ENCODE results near the gene MASP2.
A peak's percentile ranks its signal among the peaks of the same experiment; 100 is the strongest.
"Not testable (repeated sequence)": the region's sequence is repeated elsewhere in the genome, so short reads cannot be mapped to it uniquely, and the experiment has no call there.

Gene MASP2

GRCh38 chr1:11065796-11066195 is 18.8 kb upstream of the MASP2 start:
- Histone ChIP-seq H3K9me3 (ENCODE audit: control insufficient read depth, low read length) (no peaks in the 10 kb centered on the region), H3K36me3 (ENCODE audit: control insufficient read depth, insufficient read depth, low read length, severe bottlenecking) (peaks cover 62% of the 10 kb centered on the region), H3K27me3 (replicated peaks; ENCODE audit: control insufficient read depth, insufficient read depth, low read length) (no peaks in the 10 kb centered on the region), H3K4me1 (ENCODE audit: control insufficient read depth, insufficient read depth, low read length) (peaks cover 9% of the 10 kb centered on the region), H3K4me3 (ENCODE audit: low read length) (no peak overlapping the region), H3K9ac (ENCODE audit: low read length) (no peak overlapping the region)
- no peak for DNase-seq (ENCODE audit: low read depth)

GRCh38 chr1:11064942-11065341 is 17.9 kb upstream of the MASP2 start:
- Histone ChIP-seq H3K27me3 (replicated peaks; ENCODE audit: control insufficient read depth, insufficient read depth, low read length) (no peaks in the 10 kb centered on the region), H3K9ac (ENCODE audit: low read length) (no peak overlapping the region), H3K9me3 (ENCODE audit: control insufficient read depth, low read length) (no peaks in the 10 kb centered on the region), H3K4me1 (ENCODE audit: control insufficient read depth, insufficient read depth, low read length) (peaks cover 12% of the 10 kb centered on the region), H3K36me3 (ENCODE audit: control insufficient read depth, insufficient read depth, low read length, severe bottlenecking) (peaks cover 53% of the 10 kb centered on the region), H3K4me3 (ENCODE audit: low read length) (no peak overlapping the region)
- no peak for DNase-seq (ENCODE audit: low read depth)

- not testable (repeated sequence) for H3K4me3 ChIP-seq (ENCODE audit: low read length); H3K9me3 ChIP-seq (ENCODE audit: control insufficient read depth, low read length); H3K27me3 ChIP-seq (replicated peaks; ENCODE audit: control insufficient read depth, insufficient read depth, low read length); H3K9ac ChIP-seq (ENCODE audit: low read length); DNase-seq (ENCODE audit: low read depth)
- H3K36me3 ChIP-seq (ENCODE audit: control insufficient read depth, insufficient read depth, low read length, severe bottlenecking), result peaks cover 44% of the 10 kb centered on the region
- peaks cover 12% of the 10 kb centered on the region for H3K4me1 ChIP-seq (ENCODE audit: control insufficient read depth, insufficient read depth, low read length)
These were observed 17.0 kb upstream of the MASP2 start for GRCh38 chr1:11063937-11064537.

GRCh38 chr1:11062965-11063401 is 15.9 kb upstream of the MASP2 start:
- H3K27me3 ChIP-seq (replicated peaks; ENCODE audit: control insufficient read depth, insufficient read depth, low read length), result no peaks in the 10 kb centered on the region
- H3K9ac ChIP-seq (ENCODE audit: low read length), result no peak overlapping the region
- DNase-seq (ENCODE audit: low read depth), result no peak
- peaks cover 35% of the 10 kb centered on the region for H3K36me3 ChIP-seq (ENCODE audit: control insufficient read depth, insufficient read depth, low read length, severe bottlenecking)
- no peaks in the 10 kb centered on the region for H3K9me3 ChIP-seq (ENCODE audit: control insufficient read depth, low read length)
- H3K4me3 ChIP-seq (ENCODE audit: low read length), result no peak overlapping the region
- peaks cover 17% of the 10 kb centered on the region for H3K4me1 ChIP-seq (ENCODE audit: control insufficient read depth, insufficient read depth, low read length)

GRCh38 chr1:11061652-11062365 is 14.8 kb upstream of the MASP2 start:
- Histone ChIP-seq H3K4me1 (ENCODE audit: control insufficient read depth, insufficient read depth, low read length) (peaks cover 17% of the 10 kb centered on the region), H3K9me3 (ENCODE audit: control insufficient read depth, low read length) (no peaks in the 10 kb centered on the region), H3K9ac (ENCODE audit: low read length) (peak overlapping the region; percentile 48), H3K4me3 (ENCODE audit: low read length) (no peak overlapping the region), H3K27me3 (replicated peaks; ENCODE audit: control insufficient read depth, insufficient read depth, low read length) (no peaks in the 10 kb centered on the region), H3K36me3 (ENCODE audit: control insufficient read depth, insufficient read depth, low read length, severe bottlenecking) (peaks cover 32% of the 10 kb centered on the region)
- no peak for DNase-seq (ENCODE audit: low read depth)

GRCh38 chr1:11059968-11060830 is 13.2 kb upstream of the MASP2 start, which contains the start of gene SRM:
Gene SRM, minus strand, starts transcription at chr1:11060018. Its CDS starts 75 bp downstream, at chr1:11059943.
- peak; percentile 97 for DNase-seq (ENCODE audit: low read depth)
- Histone ChIP-seq H3K4me1 (ENCODE audit: control insufficient read depth, insufficient read depth, low read length) (peaks cover 17% of the 10 kb centered on the region), H3K9me3 (ENCODE audit: control insufficient read depth, low read length) (no peaks in the 10 kb centered on the region), H3K9ac (ENCODE audit: low read length) (peak within 1 kb of the TSS; percentile 97), H3K27me3 (replicated peaks; ENCODE audit: control insufficient read depth, insufficient read depth, low read length) (no peaks in the 10 kb centered on the region), H3K4me3 (ENCODE audit: low read length) (peak within 1 kb of the TSS; percentile 97), H3K36me3 (ENCODE audit: control insufficient read depth, insufficient read depth, low read length, severe bottlenecking) (peaks cover 25% of the 10 kb centered on the region)

GRCh38 chr1:11059155-11059967 is 12.3 kb upstream of the MASP2 start:
- no peaks in the 10 kb centered on the region for H3K27me3 ChIP-seq (replicated peaks; ENCODE audit: control insufficient read depth, insufficient read depth, low read length)
- H3K9me3 ChIP-seq (ENCODE audit: control insufficient read depth, low read length), result no peaks in the 10 kb centered on the region
- H3K4me3 ChIP-seq (ENCODE audit: low read length), result peak overlapping the region; percentile 96
- peaks cover 17% of the 10 kb centered on the region for H3K4me1 ChIP-seq (ENCODE audit: control insufficient read depth, insufficient read depth, low read length)
- peak overlapping the region; percentile 94 for H3K9ac ChIP-seq (ENCODE audit: low read length)
- peak; percentile 41 for DNase-seq (ENCODE audit: low read depth)
- H3K36me3 ChIP-seq (ENCODE audit: control insufficient read depth, insufficient read depth, low read length, severe bottlenecking), result peaks cover 24% of the 10 kb centered on the region

GRCh38 chr1:11058595-11059154 is 11.6 kb upstream of the MASP2 start:
- DNase-seq (ENCODE audit: low read depth), result no peak
- peaks cover 17% of the 10 kb centered on the region for H3K4me1 ChIP-seq (ENCODE audit: control insufficient read depth, insufficient read depth, low read length)
- H3K27me3 ChIP-seq (replicated peaks; ENCODE audit: control insufficient read depth, insufficient read depth, low read length), result no peaks in the 10 kb centered on the region
- H3K36me3 ChIP-seq (ENCODE audit: control insufficient read depth, insufficient read depth, low read length, severe bottlenecking), result peaks cover 24% of the 10 kb centered on the region
- H3K4me3 ChIP-seq (ENCODE audit: low read length), result peak overlapping the region; percentile 96
- H3K9me3 ChIP-seq (ENCODE audit: control insufficient read depth, low read length), result no peaks in the 10 kb centered on the region
- H3K9ac ChIP-seq (ENCODE audit: low read length), result peak overlapping the region; percentile 94

- no peak for DNase-seq (ENCODE audit: low read depth)
These were observed 11.0 kb upstream of the MASP2 start for GRCh38 chr1:11058026-11058425.

GRCh38 chr1:11057477-11057876 is 10.4 kb upstream of the MASP2 start:
- H3K9ac ChIP-seq (ENCODE audit: low read length), result no peak overlapping the region

More at GRCh38 chr1:11058026-11058425, 11.0 kb upstream of the MASP2 start:
- H3K27me3 ChIP-seq (replicated peaks; ENCODE audit: control insufficient read depth, insufficient read depth, low read length), result no peaks in the 10 kb centered on the region
- peaks cover 14% of the 10 kb centered on the region for H3K4me1 ChIP-seq (ENCODE audit: control insufficient read depth, insufficient read depth, low read length)
- peaks cover 23% of the 10 kb centered on the region for H3K36me3 ChIP-seq (ENCODE audit: control insufficient read depth, insufficient read depth, low read length, severe bottlenecking)
- H3K9me3 ChIP-seq (ENCODE audit: control insufficient read depth, low read length), result no peaks in the 10 kb centered on the region
- no peak overlapping the region for H3K4me3 ChIP-seq (ENCODE audit: low read length)
- no peak overlapping the region for H3K9ac ChIP-seq (ENCODE audit: low read length)

More at GRCh38 chr1:11057477-11057876, 10.4 kb upstream of the MASP2 start:
- Histone ChIP-seq H3K4me3 (ENCODE audit: low read length) (no peak overlapping the region), H3K27me3 (replicated peaks; ENCODE audit: control insufficient read depth, insufficient read depth, low read length) (no peaks in the 10 kb centered on the region), H3K36me3 (ENCODE audit: control insufficient read depth, insufficient read depth, low read length, severe bottlenecking) (peaks cover 23% of the 10 kb centered on the region), H3K4me1 (ENCODE audit: control insufficient read depth, insufficient read depth, low read length) (peaks cover 11% of the 10 kb centered on the region), H3K9me3 (ENCODE audit: control insufficient read depth, low read length) (no peaks in the 10 kb centered on the region)
- no peak for DNase-seq (ENCODE audit: low read depth)
